HG03108 (cell line): ENCODE measurements around the gene PTPRM.

Source experiments
- ATAC-seq: cut with Tn5 transposase; IDR thresholded peaks from one replicate; pipeline ENCODE4 v1.9.1; 2021; ENCODE audit warnings: moderate library complexity; ENCODE audit not compliant: unreplicated experiment

Gene PTPRM

DNA sequence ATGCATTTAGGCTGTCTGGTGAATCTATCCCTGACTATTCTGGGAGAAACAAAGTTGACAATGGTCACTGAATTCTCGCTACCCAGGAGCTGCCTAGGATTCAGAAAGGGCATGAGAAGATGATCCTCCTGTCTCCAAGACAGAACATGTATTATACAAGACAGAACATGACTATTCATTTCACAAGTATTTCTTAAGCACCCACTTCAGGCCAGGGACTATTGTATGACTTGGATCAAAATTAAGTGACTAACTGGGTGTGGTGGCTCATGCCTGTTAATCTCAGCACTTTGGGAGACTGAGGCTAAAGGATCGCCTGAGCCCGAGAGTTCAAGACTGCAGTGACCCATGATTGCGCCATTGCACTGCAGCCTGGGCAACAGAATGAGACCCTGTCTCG, 806.4 kb downstream of the PTPRM start:
- ATAC-seq = no peak

DNA sequence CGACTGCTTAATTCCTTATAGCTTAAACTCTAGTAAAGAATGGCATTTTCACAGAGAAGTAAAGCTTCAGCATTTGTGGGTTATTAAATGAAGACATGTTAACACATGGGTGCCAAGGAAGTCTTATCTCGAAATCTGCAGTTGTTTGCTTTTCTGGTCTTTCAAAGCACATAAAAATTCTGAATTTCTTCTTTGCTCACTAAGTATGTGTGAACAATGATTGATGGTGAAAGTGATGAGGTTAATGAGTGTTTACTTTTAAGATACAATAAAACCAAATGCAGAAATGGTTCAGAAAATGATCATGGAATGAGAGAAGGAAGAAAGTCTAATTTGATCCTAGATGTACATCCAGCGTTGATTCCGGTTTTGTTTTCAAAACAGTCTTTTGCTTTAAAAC, 807.6 kb downstream of the PTPRM start:
- ATAC-seq = no peak

DNA sequence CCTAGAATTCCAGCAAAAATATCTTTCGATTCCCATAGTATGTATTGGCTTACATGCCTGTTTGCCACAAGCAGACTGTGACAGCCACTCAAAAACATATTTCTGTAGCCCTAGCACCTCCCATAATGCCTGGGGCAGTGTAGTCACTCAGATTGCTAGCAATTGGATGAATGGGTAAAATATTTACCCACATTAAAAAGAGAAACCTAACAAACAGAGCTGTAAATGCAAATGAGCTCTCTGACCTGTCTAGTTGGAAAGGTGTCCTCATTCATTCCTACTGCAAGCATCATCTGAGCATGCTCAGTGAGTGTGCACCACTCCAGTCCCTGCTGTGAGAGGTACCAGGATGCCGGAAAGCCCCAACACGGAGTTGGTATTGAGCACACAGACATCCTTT, 808.1 kb downstream of the PTPRM start:
- ATAC-seq = no peak

DNA sequence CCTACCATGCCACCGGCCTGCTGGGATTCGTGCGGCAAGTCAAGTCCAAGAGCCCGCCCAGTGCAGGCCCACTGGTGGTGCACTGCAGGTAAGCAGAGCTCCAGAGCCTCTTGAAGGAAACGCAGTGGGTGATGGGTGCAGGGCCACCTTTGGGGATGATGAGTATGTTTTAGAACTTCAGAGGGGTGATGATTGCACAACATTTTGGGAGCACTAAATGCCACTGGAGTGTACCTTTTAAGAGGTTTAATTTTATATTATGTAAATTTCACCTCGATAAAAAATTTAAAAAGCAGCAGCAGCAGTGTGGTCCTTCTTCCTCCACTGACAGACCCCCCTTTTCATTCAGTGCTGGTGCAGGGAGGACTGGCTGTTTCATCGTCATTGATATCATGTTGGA, 809.0 kb downstream of the PTPRM start:
- ATAC-seq = no peak

DNA sequence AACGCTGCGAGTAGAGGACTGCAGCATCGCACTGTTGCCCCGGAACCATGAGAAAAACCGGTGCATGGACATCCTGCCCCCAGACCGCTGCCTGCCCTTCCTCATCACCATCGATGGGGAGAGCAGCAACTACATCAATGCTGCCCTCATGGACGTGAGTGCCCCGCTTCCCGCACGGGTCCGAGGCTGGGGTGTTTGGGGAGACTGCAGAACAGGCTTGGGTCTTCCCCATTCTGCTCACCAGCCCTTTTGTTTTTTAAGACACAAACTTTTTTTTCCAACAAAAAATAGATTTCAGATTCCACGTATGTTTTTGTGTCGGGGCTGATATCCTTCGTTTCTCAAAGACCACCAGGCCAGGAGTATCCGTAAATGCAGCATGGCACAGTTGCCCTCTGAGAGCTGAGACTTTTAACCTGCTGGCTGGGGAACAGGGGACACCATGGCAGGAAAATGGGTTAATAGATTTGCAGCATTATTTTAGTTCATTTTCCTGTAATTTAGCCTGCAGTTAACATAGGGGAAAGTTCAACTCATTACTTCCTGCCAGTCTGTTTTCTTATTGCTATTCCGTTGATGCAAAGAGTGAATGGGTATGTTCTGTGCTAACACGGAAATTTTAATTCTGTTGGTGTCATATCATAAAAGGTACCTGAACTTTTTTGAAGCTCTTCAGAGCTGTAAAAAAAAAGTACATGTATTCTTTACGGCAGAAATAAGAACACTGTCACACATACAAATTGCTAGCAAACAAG, 812.2 kb downstream of the PTPRM start:
- ATAC-seq = no peak

DNA sequence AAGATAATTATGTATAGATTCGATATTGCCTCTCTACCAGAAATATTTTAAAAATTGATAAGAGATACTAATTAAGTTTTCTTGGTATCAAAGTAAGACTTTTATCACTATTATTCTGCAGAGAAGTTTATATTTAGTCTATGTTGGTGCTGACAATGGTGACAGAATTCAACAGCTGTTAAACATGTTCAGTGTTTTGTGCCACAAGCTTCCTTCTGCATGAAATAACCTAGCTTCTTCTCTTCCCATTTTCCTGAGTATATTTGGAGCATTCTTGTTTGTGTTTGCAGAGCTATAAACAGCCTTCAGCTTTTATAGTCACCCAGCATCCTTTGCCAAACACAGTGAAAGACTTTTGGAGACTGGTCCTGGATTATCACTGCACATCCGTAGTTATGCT, 812.9 kb downstream of the PTPRM start:
- ATAC-seq = no peak

DNA sequence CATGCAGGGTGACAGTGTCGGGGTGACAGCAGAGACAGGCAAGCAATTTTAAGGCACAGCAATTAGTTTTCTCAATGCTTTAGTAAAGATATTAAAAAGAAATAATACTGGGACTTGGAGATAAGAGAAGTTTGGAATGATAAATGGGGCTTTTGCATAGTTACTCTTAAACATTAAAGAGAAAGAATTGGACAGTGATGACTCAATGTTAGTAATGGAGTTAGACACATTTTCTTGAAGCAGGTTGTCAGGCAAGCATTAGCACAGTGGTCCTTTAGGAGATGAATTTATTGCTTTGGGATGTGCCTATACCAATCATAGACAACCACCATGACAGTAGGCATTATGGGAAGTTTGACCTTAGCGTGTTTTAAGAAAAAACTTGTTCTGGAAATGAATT, 813.8 kb downstream of the PTPRM start:
- ATAC-seq = no peak

DNA sequence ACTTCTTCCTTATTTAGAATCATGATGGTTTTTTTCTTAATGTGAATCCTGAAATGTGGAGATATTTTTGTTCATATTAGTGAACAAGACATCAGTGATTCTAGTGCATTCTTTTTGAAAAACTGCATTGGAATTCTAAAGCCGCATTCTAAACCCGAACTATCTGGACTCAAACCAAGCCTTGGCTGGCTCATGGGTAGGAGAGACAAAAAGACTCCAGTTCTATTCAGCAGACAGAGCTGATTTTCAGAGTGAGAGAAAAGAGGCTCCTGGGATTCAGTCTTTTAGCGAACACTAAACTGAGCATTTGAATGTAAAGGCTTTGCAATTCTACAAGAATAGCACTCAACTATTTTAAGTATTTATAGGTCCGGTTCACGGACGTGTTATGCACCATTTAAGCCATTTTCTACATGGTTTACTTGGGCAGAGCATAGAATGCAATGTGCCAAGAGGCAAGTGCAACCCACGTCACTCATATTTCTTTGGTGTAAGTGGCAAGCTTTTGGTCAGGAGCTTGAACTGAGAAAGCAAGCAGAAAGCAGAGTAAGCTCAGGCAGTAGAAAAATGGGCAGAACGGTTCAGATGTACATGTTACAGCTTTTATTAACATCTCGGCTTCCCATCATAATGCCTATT, 814.8 kb downstream of the PTPRM start:
- ATAC-seq = no peak

DNA sequence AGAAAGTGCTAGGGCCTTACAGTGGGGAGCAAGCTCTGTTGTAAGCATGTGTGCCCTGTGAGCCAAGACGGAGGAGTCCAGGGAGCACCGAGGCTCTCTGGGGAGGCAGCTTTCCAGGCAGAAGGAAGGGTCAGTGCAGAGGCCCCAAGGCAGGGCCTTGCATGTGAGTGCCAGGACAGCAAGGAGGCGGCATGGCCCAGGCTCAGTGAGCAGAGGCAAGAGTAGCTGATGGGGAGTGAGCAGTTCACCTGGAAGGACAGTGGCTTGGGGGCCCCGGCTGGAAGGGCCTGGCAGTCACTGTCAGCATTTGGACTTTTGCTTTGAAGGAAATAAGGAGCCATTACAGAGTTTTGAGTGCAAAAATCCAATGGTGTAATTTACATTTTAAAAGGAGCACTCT, 818.3 kb downstream of the PTPRM start:
- no peak for ATAC-seq

DNA sequence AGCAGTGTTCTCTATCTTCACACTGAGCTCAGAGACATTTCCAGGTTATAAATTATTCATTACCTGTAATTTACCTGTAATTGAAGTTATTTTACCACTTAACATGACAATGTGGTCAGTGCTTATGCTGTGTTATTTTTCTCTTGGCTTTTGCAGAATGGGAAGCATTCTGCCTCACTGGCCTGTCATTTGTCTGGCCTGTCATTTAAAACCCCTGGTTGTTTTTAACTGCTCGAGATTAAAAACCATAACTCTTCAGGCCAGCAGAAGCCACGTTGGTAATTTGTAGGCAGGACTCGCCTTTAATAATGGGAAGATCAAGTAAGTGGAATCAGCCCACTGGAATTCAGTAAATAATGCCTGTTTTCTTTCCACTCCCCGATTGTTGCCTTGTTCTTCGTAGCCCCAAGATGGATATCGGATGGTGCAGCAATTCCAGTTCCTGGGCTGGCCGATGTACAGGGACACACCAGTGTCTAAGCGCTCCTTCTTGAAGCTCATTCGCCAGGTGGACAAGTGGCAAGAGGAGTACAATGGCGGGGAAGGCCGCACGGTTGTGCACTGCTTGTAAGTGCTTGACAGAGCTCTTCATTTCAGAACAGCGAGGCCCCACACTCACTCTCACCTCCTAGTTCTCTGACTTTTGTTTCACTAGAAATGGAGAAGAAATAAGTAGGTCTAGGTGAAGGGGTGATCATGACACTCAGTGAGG, 819.7 kb downstream of the PTPRM start:
- no peak for ATAC-seq

DNA sequence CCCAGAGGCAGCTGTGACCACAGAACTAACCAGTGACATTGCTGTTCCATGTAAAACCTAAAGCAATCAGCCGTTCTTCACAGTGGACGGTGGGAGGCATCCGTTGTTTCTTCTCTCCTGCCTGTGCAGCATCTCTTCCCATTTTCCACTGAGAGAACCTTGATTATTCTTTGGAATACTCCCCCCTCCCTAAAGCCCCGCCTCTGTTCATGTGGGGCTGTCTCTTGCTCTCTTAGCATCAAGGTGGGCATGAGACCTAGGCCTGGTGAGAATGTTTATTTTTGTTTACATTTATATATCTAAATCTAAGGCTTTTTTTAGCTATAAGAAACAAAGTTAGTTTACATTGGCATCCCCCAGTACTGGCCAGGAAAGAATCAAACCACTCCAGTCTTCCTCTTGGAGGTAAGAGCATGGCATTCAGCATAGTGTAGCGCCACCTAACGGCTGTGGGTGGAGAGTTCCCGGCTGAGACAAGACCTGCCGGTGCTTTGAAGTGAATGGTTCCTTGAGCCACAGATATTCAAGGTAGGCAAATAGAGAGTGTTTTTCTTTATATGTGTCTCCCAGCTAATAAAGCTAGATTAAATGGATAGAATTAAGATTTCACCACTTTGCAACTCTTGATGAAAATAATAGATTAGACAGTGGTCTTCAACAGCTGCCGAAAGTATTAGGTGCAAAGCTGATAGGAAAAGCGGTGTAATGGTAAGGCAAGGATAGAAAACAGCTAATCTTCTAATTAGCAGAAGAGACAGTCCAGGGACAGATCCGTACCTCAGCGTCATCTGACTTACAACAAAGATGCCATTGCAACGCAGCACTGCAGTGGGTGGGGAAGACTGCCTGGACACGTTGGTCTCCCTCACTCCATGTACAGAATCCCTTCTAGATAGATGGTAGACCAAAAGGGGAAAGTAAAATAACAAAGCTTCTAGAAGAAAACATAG, 822.5 kb downstream of the PTPRM start:
- ATAC-seq = no peak

DNA sequence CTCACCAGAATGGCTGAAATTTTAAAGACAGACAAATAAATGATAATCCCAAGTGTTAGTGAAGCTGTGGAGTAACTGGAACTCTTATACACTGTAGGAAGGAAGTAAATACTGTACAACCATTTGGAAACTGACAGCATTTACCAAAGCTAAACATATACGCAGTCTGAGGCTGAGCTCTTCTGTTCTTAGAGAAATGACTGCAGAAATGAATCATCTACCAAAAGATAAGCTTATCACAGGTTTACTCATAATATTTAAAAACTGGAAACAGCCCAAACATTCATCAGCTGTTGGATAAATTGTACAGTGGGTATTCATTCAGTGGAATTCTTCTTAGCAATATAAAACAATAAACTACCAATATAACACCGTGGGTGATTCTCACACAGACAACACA, 824.0 kb downstream of the PTPRM start:
- ATAC-seq = no peak

DNA sequence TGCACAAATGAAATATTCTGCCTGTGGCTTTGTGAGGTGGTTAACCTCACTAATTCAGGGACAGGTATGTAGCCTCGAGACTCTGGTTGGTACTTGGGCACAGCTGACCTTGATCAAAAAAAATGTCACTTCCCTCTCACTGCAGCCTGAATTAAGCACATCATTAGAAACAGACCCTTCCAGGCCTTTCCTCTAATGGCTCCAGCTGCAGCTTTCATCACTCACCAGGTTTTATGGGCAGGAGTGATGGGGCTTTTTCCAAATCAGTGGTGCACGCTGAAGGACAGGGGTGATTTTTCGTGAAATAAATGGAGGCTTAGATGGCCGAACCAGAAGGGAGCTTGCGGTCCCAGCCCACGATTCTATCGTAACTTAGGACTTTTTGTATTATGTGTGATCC, 829.1 kb downstream of the PTPRM start:
- ATAC-seq = no peak

DNA sequence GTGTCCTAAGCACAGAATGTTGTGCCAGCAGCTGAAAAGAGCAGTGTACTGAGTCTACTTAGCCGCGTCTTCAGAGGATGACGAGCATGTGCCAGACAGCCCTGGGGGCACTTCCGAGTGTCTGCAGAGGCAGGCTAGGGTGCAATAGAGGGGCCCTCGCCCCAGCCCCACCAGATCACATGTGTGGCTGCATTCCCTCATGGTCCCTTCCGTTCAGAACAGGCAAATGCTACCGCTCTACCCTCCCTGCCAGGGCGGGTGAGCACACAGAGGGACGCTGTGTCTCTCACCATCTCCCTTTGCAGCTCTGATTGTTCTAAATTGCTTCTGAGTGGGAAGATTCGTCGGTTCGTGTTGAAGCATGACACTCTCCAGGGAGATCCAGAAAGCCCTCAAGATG, 829.9 kb downstream of the PTPRM start:
- no peak for ATAC-seq

DNA sequence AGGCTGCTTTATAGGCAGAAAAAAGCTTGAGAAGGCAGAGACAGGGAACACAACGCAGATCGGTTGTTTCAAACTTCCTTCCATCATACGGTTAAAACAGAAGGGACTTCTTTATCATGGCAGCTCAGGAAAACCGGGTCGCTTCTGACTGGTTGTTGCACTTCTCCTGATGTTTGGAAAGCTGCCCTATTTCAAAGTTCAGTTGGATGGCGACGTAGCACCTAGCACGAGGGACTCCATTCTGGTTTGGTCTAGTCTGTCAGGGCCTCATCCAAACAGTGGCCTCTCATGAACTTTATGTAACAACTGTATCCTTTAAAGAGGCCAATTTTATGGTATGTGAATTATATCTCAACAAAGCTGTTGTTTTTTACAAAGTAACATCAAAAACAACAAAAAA, 832.0 kb downstream of the PTPRM start:
- no peak for ATAC-seq

DNA sequence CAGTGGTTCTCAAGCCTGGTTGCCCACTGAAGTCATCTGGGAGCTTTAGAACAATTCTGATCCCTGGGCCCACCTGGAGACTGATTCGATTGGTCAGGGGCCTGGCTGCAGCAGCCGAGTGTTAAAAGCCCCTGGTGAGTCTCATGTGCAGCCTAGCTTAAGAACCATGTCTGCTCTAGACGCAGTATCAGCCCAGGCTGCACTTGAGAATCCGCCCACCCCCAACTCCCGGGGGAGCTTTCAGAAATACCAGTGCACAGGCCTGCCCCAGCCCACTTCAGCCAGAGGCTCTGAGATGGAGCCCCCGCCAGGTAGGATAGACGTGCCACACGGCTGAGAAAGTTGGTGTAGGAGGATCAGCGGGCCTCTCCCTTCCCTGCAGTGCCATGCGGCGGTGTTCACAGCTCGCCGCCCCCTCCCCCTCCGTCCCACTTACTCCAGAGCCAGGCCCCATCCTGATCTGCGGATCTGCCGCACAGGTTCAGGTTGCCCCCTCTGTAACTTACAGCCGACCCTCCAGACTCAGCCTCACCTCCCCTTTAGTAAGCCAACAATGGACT, 833.2 kb downstream of the PTPRM start:
- ATAC-seq = no peak

DNA sequence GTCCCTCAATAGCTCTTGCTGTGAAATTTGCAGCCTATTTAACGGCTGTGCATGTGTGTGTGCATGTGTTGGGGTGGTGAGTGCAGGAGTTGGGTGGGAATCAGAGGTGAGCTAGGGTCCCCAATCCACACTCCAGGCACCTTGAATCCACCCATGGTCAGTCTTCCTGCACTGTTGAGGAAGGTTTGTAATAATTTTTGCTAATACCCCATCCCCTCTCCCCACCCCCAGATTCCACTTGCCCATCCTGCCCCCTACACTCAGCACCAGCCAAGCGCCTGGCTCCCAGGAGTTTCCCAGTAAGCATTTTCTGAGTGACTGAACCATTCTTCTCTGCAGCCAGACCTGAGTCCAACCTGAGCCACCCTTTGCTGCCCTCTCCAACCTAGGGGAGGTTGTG, 833.7 kb downstream of the PTPRM start:
- no peak for ATAC-seq

DNA sequence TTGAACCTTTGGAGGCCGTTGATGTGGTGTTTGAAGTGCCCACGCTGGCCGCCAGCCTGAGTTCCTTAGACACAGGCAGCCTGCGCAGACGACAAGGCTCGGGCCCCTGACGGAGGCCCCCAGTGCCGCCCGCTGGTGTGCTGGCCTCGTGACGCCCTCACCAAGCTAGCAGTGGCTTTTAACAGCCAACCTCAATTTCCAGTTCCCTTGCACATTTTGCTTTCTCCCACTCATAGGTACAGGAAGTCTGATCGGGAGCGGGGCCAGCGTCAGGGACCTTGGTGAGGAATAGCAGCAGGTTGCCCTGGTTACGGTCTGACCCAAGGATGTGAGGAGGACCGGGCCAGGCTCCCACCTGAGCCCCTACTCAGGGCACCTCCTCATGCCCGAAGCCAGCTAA, 834.5 kb downstream of the PTPRM start:
- no peak for ATAC-seq

DNA sequence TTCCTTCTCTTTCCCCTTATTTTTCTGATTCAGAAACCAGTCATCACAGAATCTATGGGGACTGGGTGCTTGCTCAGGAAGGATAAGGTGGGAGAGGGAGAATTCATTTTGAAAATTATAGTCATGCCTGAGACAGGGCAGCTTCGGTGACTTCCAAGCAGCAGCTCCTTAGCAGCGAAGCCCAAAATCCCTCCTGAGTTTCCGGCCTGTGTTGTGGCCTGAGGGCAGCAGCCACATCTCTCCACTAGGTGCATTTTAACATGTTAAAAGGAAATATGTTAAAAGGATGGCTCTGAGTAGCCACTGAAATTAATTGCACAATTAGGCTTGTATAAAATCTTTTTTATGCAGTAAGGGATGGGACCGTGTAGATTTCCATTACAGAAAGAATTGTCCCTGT, 835.1 kb downstream of the PTPRM start:
- ATAC-seq = no peak

DNA sequence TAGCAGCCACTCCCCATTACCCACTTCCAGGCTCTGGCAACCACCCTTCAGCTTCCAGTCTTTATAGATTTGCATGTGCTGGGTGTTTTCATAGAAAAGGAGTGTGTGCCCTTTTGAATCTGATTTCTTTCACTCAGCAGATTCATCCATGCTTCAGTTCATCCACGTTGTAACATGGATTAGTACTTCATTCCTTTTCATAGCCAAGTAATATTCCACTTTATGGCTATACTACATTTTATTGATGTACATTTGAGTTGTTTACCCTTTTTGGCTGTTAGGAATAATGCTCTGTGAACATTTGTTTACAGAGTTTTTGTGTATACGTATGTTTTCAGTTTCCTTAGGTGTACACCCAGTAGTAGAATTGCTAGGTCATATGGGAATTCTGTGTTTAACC, 836.6 kb downstream of the PTPRM start:
- no peak for ATAC-seq
